SK-N-SH (cell line): ENCODE data around the gene ENTPD1.

Experiments
- CTCF ChIP-seq: fragments of 200-600 bp; sonication (generic); IDR thresholded peaks from 2 replicates; pipeline ENCODE4 v1.6.1; 2017; ENCODE audit warnings: antibody characterized with exemption, mild to moderate bottlenecking, moderate library complexity
- ELF1 ChIP-seq: IDR thresholded peaks from 2 replicates; pipeline ENCODE4 v1.4.0; 2012
- EP300 ChIP-seq, 2 experiments: IDR thresholded peaks; 2 replicates each; pipeline versions ENCODE4 v1.4.0 to v1.6.1; 2012; ENCODE audit warnings: borderline replicate concordance in 1 of 2, low read depth in 1 of 2, low read length in 1 of 2
- EZH2phosphoT487 ChIP-seq: fragments of 200-600 bp; sonication (generic); IDR thresholded peaks from 2 replicates; pipeline ENCODE4 v1.6.1; 2017; ENCODE audit warnings: low read depth, mixed run types, mild to moderate bottlenecking, antibody characterized with exemption, moderate library complexity, borderline replicate concordance
- MXI1 ChIP-seq: IDR thresholded peaks from 2 replicates; pipeline ENCODE4 v1.6.1; 2012; ENCODE audit warnings: mild to moderate bottlenecking, low read depth, low read length, improper control_type of control experiment
- POLR2AphosphoS5 ChIP-seq: IDR thresholded peaks from 2 replicates; pipeline ENCODE4 v1.6.1; 2012; ENCODE audit warnings: low read depth, low read length
- RCOR1 ChIP-seq: fragments of 150-350 bp; IDR thresholded peaks from 2 replicates; pipeline ENCODE4 v1.6.1; 2017; ENCODE audit warnings: antibody characterized with exemption, low read length
- TCF12 ChIP-seq: IDR thresholded peaks from 2 replicates; pipeline ENCODE4 v1.4.0; 2012
- TF ChIP-seq, protein P1 (sequence below): IDR thresholded peaks from 2 replicates; pipeline ENCODE4 v1.6.1; 2012; ENCODE audit warnings: mild to moderate bottlenecking, low read depth, low read length, moderate library complexity

GRCh38 chr10:95767884-95768556, 12.1 kb downstream of the ENTPD1 start:
- TF ChIP-seq EZH2phosphoT487, result no peak
- TF ChIP-seq CTCF, result no peak
- TF ChIP-seq TCF12, result no peak
- TF ChIP-seq, protein P1, sequence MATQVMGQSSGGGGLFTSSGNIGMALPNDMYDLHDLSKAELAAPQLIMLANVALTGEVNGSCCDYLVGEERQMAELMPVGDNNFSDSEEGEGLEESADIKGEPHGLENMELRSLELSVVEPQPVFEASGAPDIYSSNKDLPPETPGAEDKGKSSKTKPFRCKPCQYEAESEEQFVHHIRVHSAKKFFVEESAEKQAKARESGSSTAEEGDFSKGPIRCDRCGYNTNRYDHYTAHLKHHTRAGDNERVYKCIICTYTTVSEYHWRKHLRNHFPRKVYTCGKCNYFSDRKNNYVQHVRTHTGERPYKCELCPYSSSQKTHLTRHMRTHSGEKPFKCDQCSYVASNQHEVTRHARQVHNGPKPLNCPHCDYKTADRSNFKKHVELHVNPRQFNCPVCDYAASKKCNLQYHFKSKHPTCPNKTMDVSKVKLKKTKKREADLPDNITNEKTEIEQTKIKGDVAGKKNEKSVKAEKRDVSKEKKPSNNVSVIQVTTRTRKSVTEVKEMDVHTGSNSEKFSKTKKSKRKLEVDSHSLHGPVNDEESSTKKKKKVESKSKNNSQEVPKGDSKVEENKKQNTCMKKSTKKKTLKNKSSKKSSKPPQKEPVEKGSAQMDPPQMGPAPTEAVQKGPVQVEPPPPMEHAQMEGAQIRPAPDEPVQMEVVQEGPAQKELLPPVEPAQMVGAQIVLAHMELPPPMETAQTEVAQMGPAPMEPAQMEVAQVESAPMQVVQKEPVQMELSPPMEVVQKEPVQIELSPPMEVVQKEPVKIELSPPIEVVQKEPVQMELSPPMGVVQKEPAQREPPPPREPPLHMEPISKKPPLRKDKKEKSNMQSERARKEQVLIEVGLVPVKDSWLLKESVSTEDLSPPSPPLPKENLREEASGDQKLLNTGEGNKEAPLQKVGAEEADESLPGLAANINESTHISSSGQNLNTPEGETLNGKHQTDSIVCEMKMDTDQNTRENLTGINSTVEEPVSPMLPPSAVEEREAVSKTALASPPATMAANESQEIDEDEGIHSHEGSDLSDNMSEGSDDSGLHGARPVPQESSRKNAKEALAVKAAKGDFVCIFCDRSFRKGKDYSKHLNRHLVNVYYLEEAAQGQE, result no peak
- no peak for TF ChIP-seq RCOR1
- TF ChIP-seq POLR2AphosphoS5, result no peak
- TF ChIP-seq MXI1, result no peak
- no peak for TF ChIP-seq EP300 (IDR thresholded peaks at IDR 0.05; ENCODE audit: borderline replicate concordance in 1 of 2, low read depth in 1 of 2, low read length in 1 of 2)
- no peak for TF ChIP-seq ELF1
